Right renal pelvis (tissue), 4 donors: ENCODE measurements around the gene GMPR. TPM values are rescaled to one million over a fixed set of nuclear protein-coding genes. Genes with fewer than 3 reads are reported as not detected.

Experiments used
- polyA plus RNA-seq, 4 donors: library from polyadenylated mRNA; unstranded; fragments of 120-200 nt; gene quantifications; one replicate each; pipeline ENCODE4 v1.2.1, GENCODE V29; 2013; ENCODE audit not compliant: insufficient read length in 4 of 4

Gene GMPR
- polyA plus RNA-seq, 4 donors: 9.5 to 13.5 (median 12.5) TPM

Other genes starting within 250 kb of the GMPR start
- gene MYLIP, start 109.5 kb upstream of the GMPR start, polyA plus RNA-seq: 10 to 100 TPM; 43.3 to 60.1 (median 54.9) TPM